Activated effector memory CD4-positive, alpha-beta T cell treated with Interleukin-2 at 50 U/mL for 16 hours (primary cell): Measurements from ENCODE around the gene CDK3.
A peak's percentile ranks its signal among the peaks of the same experiment; 100 is the strongest.
"Not testable (repeated sequence)": the region's sequence is repeated elsewhere in the genome, so short reads cannot be mapped to it uniquely, and the experiment has no call there.

Experiments
- DNase-seq: peaks from one replicate; pipeline ENCODE4 v3.0.0-alpha.2; 2020

Gene CDK3

GRCh38 chr17:76000755-76001521 lies at the start of gene CDK3:
TSS of gene CDK3 (plus strand) at chr17:76000855. CDS start at chr17:76001426, 571 bp downstream.
- DNase-seq = no peak

GRCh38 chr17:75950855-75951554 lies 49.6 kb upstream of the CDK3 start:
- DNase-seq = no peak

- DNase-seq = no peak
Observed at GRCh38 chr17:75959051-75959838, 41.4 kb upstream of the CDK3 start.

- DNase-seq = no peak
Observed at GRCh38 chr17:75959839-75960511, 40.7 kb upstream of the CDK3 start.

GRCh38 chr17:75965468-75965867 lies 35.2 kb upstream of the CDK3 start:
- no peak for DNase-seq

GRCh38 chr17:75969044-75969443 lies 31.6 kb upstream of the CDK3 start:
- DNase-seq = not testable (repeated sequence)

GRCh38 chr17:75970011-75970523 lies 30.6 kb upstream of the CDK3 start:
- DNase-seq = no peak

- DNase-seq = no peak
Observed at GRCh38 chr17:75970626-75971025, 30.0 kb upstream of the CDK3 start.

GRCh38 chr17:75975187-75975586 lies 25.5 kb upstream of the CDK3 start:
- not testable (repeated sequence) for DNase-seq

GRCh38 chr17:75975757-75976174 lies 24.9 kb upstream of the CDK3 start:
- no peak for DNase-seq

GRCh38 chr17:75976175-75976848 lies 24.3 kb upstream of the CDK3 start:
- DNase-seq = no peak

- DNase-seq = peak; percentile 94
Observed at GRCh38 chr17:75978938-75979704, 21.5 kb upstream of the CDK3 start, which contains the start of the genes ACOX1 and TEN1. TSS of gene ACOX1 (minus strand) at chr17:75979166. CDS start at chr17:75979073, 93 bp downstream. TSS of gene TEN1 (plus strand) at chr17:75979240. CDS start at chr17:75986193, 6,953 bp downstream.

- no peak for DNase-seq
Observed at GRCh38 chr17:75979705-75980187, 20.9 kb upstream of the CDK3 start.

- no peak for DNase-seq
Observed at GRCh38 chr17:75980188-75981018, 20.3 kb upstream of the CDK3 start.

GRCh38 chr17:75981019-75981615 lies 19.5 kb upstream of the CDK3 start:
- no peak for DNase-seq

- DNase-seq = no peak
Observed at GRCh38 chr17:75983501-75984181, 17.0 kb upstream of the CDK3 start.

GRCh38 chr17:75985986-75986385 lies 14.7 kb upstream of the CDK3 start:
- DNase-seq = no peak

GRCh38 chr17:75987041-75987440 lies 13.6 kb upstream of the CDK3 start:
- DNase-seq = no peak

- DNase-seq = no peak
Observed at GRCh38 chr17:75991396-75991795, 9.3 kb upstream of the CDK3 start.
